ENCODE data around the gene FZD2.

DNA sequence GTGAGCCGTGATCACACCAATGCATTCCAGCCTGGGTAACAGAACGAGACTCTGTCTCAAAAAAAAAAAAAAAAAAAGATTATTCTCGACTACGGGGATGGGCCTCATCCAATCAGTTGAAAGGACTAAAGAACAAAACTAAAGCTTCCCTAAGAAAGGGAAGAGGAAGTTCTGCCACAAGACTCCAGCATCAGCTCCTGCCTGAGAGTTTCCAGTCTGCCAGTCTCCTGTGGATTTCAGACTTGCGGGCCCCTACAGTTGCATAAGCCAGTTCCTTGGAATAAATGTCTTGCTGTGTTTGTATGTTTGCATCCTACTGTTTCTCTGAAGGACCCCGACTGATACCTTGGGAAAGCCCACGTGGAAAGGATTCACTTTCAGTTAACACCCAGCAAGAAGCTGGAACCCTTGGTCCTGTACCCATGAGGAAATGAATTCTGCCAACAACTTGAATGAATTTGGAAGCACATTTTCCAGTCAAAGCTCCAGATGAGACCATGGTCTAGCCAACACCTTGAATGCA is 26.3 kb upstream of the FZD2 start:
- TF ChIP-seq NRL (CRISPR knock-in tag; IDR thresholded peaks at IDR 0.05; ENCODE audit: borderline replicate concordance) (no peak), SIX4 (CRISPR knock-in tag; IDR thresholded peaks at IDR 0.05) (no peak), ZNF703 (CRISPR knock-in tag; IDR thresholded peaks at IDR 0.05; ENCODE audit: borderline replicate concordance) (no peak), HNRNPUL1 (IDR thresholded peaks at IDR 0.05; ENCODE audit: low read depth, low read length) (no peak), MAZ (IDR thresholded peaks at IDR 0.05; ENCODE audit: borderline replicate concordance, low read depth, low read length) (no peak), MAZ (CRISPR knock-in tag; IDR thresholded peaks at IDR 0.05; ENCODE audit: low read depth) (no peak), MATR3 (CRISPR knock-in tag; IDR thresholded peaks at IDR 0.05) (no peak)
- TF ChIP-seq, protein P1, sequence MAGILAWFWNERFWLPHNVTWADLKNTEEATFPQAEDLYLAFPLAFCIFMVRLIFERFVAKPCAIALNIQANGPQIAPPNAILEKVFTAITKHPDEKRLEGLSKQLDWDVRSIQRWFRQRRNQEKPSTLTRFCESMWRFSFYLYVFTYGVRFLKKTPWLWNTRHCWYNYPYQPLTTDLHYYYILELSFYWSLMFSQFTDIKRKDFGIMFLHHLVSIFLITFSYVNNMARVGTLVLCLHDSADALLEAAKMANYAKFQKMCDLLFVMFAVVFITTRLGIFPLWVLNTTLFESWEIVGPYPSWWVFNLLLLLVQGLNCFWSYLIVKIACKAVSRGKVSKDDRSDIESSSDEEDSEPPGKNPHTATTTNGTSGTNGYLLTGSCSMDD (CRISPR knock-in tag; IDR thresholded peaks at IDR 0.05) = no peak
- TF ChIP-seq, protein P2, sequence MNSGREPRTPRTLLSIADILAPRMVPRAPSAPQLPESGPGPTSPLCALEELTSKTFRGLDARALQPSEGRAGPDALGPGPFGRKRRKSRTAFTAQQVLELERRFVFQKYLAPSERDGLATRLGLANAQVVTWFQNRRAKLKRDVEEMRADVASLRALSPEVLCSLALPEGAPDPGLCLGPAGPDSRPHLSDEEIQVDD (CRISPR knock-in tag; IDR thresholded peaks at IDR 0.05; ENCODE audit: borderline replicate concordance) = no peak
